Measurements from ENCODE around the gene CEP112.

CEP112 gene

GRCh38 chr17:65628644-65629036, 563.3 kb downstream of the CEP112 start:
- FAIRE-seq (no peak), DNase-seq (ENCODE audit: insufficient read length, low spot score) (no peak)

GRCh38 chr17:65627891-65628643, 563.9 kb downstream of the CEP112 start:
- FAIRE-seq (peak; percentile 76), DNase-seq (ENCODE audit: insufficient read length, low spot score) (peak; percentile 69)

GRCh38 chr17:65627108-65627507, 564.8 kb downstream of the CEP112 start:
- FAIRE-seq, result no peak

GRCh38 chr17:65626451-65626850, 565.5 kb downstream of the CEP112 start:
- FAIRE-seq, result no peak

More at GRCh38 chr17:65627108-65627507, 564.8 kb downstream of the CEP112 start:
- no peak for DNase-seq (ENCODE audit: insufficient read length, low spot score)

GRCh38 chr17:65618516-65618915, 573.4 kb downstream of the CEP112 start:
- FAIRE-seq (no peak), DNase-seq (ENCODE audit: insufficient read length, low spot score) (no peak)

More at GRCh38 chr17:65626451-65626850, 565.5 kb downstream of the CEP112 start:
- DNase-seq (ENCODE audit: insufficient read length, low spot score), result no peak

GRCh38 chr17:65617496-65617895, 574.4 kb downstream of the CEP112 start:
- FAIRE-seq (peak; percentile 13), DNase-seq (ENCODE audit: insufficient read length, low spot score) (no peak)

GRCh38 chr17:65609749-65610148, 582.2 kb downstream of the CEP112 start:
- no peak for FAIRE-seq
- no peak for DNase-seq (ENCODE audit: insufficient read length, low spot score)

GRCh38 chr17:65609286-65609685, 582.6 kb downstream of the CEP112 start:
- FAIRE-seq (peak; percentile 60), DNase-seq (ENCODE audit: insufficient read length, low spot score) (no peak)

- no peak for FAIRE-seq
- DNase-seq (ENCODE audit: insufficient read length, low spot score), result no peak
Measured at GRCh38 chr17:65604070-65604469, 587.9 kb downstream of the CEP112 start.

- FAIRE-seq, result no peak
- DNase-seq (ENCODE audit: insufficient read length, low spot score), result no peak
Measured at GRCh38 chr17:65601881-65602280, 590.1 kb downstream of the CEP112 start.

GRCh38 chr17:65601145-65601544, 590.8 kb downstream of the CEP112 start:
- no peak for DNase-seq (ENCODE audit: insufficient read length, low spot score)
- FAIRE-seq, result no peak

GRCh38 chr17:65600518-65600917, 591.4 kb downstream of the CEP112 start:
- no peak for FAIRE-seq
- no peak for DNase-seq (ENCODE audit: insufficient read length, low spot score)

- no peak for FAIRE-seq
Measured at GRCh38 chr17:65599650-65600049, 592.3 kb downstream of the CEP112 start.

GRCh38 chr17:65598746-65599145, 593.2 kb downstream of the CEP112 start:
- FAIRE-seq (no peak), DNase-seq (ENCODE audit: insufficient read length, low spot score) (no peak)

More at GRCh38 chr17:65599650-65600049, 592.3 kb downstream of the CEP112 start:
- no peak for DNase-seq (ENCODE audit: insufficient read length, low spot score)

GRCh38 chr17:65595071-65595656, 596.8 kb downstream of the CEP112 start:
- DNase-seq (ENCODE audit: insufficient read length, low spot score) (no peak), FAIRE-seq (no peak)

GRCh38 chr17:65593855-65594845, 597.8 kb downstream of the CEP112 start:
- DNase-seq (ENCODE audit: insufficient read length, low spot score), result no peak
- FAIRE-seq, result no peak

GRCh38 chr17:65593092-65593854, 598.7 kb downstream of the CEP112 start:
- no peak for FAIRE-seq
- DNase-seq (ENCODE audit: insufficient read length, low spot score), result no peak

GRCh38 chr17:65592125-65592965, 599.6 kb downstream of the CEP112 start:
- FAIRE-seq, result no peak

GRCh38 chr17:65589321-65589720, 602.6 kb downstream of the CEP112 start:
- no peak for FAIRE-seq

More at GRCh38 chr17:65592125-65592965, 599.6 kb downstream of the CEP112 start:
- no peak for DNase-seq (ENCODE audit: insufficient read length, low spot score)

More at GRCh38 chr17:65589321-65589720, 602.6 kb downstream of the CEP112 start:
- DNase-seq (ENCODE audit: insufficient read length, low spot score), result no peak

Data from HTR-8/SVneo (cell line).